Activated T-helper 1 cell treated with anti-CD3 and anti-CD28 coated beads, Interleukin-12 subunit alpha, Interleukin-12 subunit beta, Interleukin-2, Interleukin-4 antibody, amounts not matched to agents 30 ng/mL and 10 ng/mL and 1 ng/mL, durations not matched to agents 14 hours and 24 hours and 36 hours (primary cell): Measurements from ENCODE around the gene SMAD4. TPM values are rescaled to one million over a fixed set of nuclear protein-coding genes. Genes with fewer than 3 reads are reported as not detected.
"Not testable (repeated sequence)": the region's sequence is repeated elsewhere in the genome, so short reads cannot be mapped to it uniquely, and the experiment has no call there.

ENCODE experiments used
- DNase-seq: peaks from one replicate; pipeline ENCODE4 v3.0.0; 2021; ENCODE audit warnings: low spot score
- H3K27ac Mint-ChIP-seq: one replicate; pipeline ENCODE4 v1.8.0; 2021; ENCODE audit warnings: mild to moderate bottlenecking, mixed read lengths
- H3K27me3 Mint-ChIP-seq: one replicate; pipeline ENCODE4 v1.8.0; 2022; ENCODE audit warnings: mild to moderate bottlenecking, moderate library complexity, mixed read lengths; ENCODE audit not compliant: insufficient read depth
- H3K36me3 Mint-ChIP-seq: one replicate; pipeline ENCODE4 v1.8.0; 2021; ENCODE audit warnings: low read depth, mixed read lengths
- H3K4me1 Mint-ChIP-seq: one replicate; pipeline ENCODE4 v1.8.0; 2021; ENCODE audit warnings: low read depth, mixed read lengths
- H3K4me3 Mint-ChIP-seq: one replicate; pipeline ENCODE4 v1.8.0; 2021; ENCODE audit warnings: mild to moderate bottlenecking, moderate library complexity, mixed read lengths
- H3K9me3 Mint-ChIP-seq: one replicate; pipeline ENCODE4 v1.8.0; 2021; ENCODE audit warnings: mixed read lengths
- intact Hi-C: fragments of 100-400 bp; cut with micrococcal nuclease; formaldehyde crosslinking; loops from one replicate; pipeline ENCODE4 v1.15.1; 2024
- total RNA-seq: library from RNA; stranded (reverse); gene quantifications from 2 replicates; pipeline ENCODE4 v1.2.3, GENCODE V29; 2022

SMAD4 gene
- total RNA-seq = 84.4 and 88.7 TPM in 2 replicates

GRCh38 chr18:51029694-51030536, at the start of gene SMAD4:
Gene SMAD4, plus strand, starts transcription at chr18:51030213. Its CDS starts 16,834 bp downstream, at chr18:51047047.
- Mint-ChIP-seq H3K36me3 (peaks cover 6% of the 10 kb centered on the region), H3K27me3 (no peaks in the 10 kb centered on the region), H3K27ac (peak within 1 kb of the TSS; percentile 96), H3K9me3 (no peaks in the 10 kb centered on the region), H3K4me1 (peaks cover 55% of the 10 kb centered on the region), H3K4me3 (peak within 1 kb of the TSS; percentile 99)
- peak; percentile 97 for DNase-seq
- intact Hi-C loops = loop anchor here (1.0 to 10.0 kb wide), 8 partner anchors 21 to 1217 kb away; partner anchors contain the start of genes ACAA2, CXXC1, ELAC1 and MBD1

DNA sequence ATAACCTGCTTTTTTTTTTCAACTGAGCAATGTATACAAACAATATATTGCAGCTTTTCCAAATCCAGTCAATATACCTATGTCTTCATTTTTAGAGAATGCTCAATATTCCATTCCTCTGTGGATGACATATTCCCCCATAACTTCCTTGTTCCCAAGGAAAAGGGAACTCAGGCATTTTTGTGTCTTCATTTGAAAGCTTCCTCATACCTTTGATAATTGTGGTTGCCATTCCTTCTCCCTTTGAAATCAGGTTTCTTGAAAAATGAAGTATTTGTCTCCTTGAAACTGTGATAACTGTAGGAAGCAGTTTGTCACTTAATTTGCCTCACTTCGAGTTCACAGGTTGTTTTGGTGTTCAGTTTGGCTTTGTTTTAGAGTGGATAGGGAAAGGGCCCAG, 48.6 kb upstream of the SMAD4 start:
- H3K36me3 Mint-ChIP-seq = peaks cover 27% of the 10 kb centered on the region
- intact Hi-C loops = no loop called here
- peaks cover 25% of the 10 kb centered on the region for H3K9me3 Mint-ChIP-seq
- no peaks in the 10 kb centered on the region for H3K4me1 Mint-ChIP-seq
- H3K27ac Mint-ChIP-seq = no peak overlapping the region
- no peaks in the 10 kb centered on the region for H3K27me3 Mint-ChIP-seq
- no peak for DNase-seq
- H3K4me3 Mint-ChIP-seq = no peak overlapping the region

DNA sequence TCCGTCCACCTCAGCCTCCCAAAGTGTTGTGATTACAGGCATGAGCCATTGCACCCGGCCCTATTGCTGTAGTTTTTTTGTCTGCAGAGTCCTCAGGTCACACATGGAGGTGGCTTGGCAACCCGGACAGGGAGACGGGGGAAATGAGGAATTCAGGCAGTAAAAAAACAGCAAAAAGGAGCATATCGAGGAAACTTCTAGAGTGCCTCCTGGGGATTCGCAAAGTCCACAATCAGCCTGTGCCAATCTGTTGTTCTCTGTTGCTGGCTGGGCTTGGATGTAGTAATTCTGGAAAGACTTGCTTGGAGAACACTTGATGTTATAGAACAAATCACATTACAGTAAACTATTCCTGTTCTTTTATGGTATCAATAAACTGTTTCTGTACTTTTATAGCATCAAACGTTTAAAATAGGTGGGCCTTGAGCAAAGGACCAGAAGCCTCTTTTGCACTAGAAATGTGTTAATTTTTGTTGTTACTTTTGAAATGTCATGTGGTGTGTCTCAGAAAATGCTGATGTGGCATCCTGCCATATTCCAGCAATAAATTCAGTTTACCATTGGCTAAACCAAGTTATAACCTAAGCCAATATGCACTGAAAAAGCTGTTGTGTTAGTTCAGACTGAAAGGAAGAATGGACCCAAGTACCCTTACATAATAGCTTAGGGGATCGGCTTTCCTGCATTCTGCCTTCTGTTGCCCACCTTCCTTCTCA, 47.8 kb upstream of the SMAD4 start:
- DNase-seq = no peak
- Mint-ChIP-seq H3K27me3 (no peaks in the 10 kb centered on the region), H3K9me3 (peaks cover 16% of the 10 kb centered on the region), H3K27ac (no peak overlapping the region), H3K4me1 (no peaks in the 10 kb centered on the region), H3K4me3 (no peak overlapping the region), H3K36me3 (peaks cover 19% of the 10 kb centered on the region)
- intact Hi-C loops = no loop called here

DNA sequence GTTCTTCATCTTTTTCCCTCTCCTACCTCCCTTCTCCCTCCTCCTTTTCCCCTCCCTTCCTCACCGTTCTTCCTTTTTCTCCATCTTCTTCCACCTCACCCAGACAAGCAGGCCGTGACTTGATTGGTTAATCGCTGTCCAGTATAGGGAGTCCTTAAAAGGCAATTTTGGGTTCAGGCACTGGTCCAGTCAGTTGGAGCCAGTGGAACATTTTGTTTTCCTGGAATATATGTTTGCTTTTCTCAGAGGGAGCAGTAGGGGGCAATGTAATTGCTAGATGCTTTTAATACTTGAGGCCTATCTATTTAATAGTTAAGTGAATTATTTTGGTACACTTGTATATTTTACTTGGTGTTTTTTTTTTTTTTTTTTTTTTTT, 47.2 kb upstream of the SMAD4 start:
- Mint-ChIP-seq H3K27me3 (no peaks in the 10 kb centered on the region), H3K4me3 (no peak overlapping the region), H3K36me3 (peaks cover 16% of the 10 kb centered on the region), H3K9me3 (peaks cover 11% of the 10 kb centered on the region), H3K4me1 (no peaks in the 10 kb centered on the region), H3K27ac (no peak overlapping the region)
- no peak for DNase-seq
- intact Hi-C loops = no loop called here

DNA sequence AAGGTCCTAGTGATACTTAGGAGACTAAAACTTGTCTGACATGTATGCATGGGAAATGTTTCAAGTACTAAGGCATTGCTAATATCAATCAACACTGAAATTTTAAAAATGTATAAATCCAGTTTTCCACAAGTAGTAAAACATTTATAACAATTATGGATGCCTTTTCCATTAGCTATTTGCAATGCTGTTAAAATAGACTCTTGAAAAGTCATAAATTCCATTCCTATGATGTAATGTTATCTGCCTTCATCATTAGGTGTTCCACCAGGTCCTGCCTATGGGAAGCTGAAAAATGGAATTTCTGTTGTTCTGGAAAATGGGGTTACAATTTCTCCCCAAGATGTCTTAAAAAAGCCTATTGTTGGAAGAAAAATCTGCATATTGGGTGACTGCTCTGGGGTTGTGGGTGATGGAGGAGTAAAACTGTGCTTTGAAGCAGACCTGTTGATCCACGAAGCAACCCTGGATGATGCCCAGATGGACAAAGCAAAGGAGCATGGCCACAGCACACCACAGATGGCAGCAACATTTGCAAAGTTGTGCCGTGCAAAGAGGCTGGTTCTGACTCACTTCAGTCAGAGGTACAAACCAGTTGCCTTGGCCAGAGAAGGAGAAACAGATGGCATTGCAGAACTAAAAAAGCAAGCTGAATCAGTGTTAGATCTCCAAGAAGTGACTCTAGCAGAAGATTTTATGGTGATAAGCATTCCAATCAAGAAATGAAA, 43.5 kb upstream of the SMAD4 start:
- no peaks in the 10 kb centered on the region for H3K4me1 Mint-ChIP-seq
- H3K36me3 Mint-ChIP-seq = peaks cover 4% of the 10 kb centered on the region
- intact Hi-C loops = no loop called here
- no peak overlapping the region for H3K4me3 Mint-ChIP-seq
- no peaks in the 10 kb centered on the region for H3K9me3 Mint-ChIP-seq
- no peaks in the 10 kb centered on the region for H3K27me3 Mint-ChIP-seq
- no peak overlapping the region for H3K27ac Mint-ChIP-seq
- no peak for DNase-seq

GRCh38 chr18:50987261-50987660, 42.8 kb upstream of the SMAD4 start:
- no peak for DNase-seq
- no peak overlapping the region for H3K4me3 Mint-ChIP-seq
- intact Hi-C loops = no loop called here
- no peaks in the 10 kb centered on the region for H3K4me1 Mint-ChIP-seq
- H3K27me3 Mint-ChIP-seq = no peaks in the 10 kb centered on the region
- peaks cover 4% of the 10 kb centered on the region for H3K36me3 Mint-ChIP-seq
- no peaks in the 10 kb centered on the region for H3K9me3 Mint-ChIP-seq
- H3K27ac Mint-ChIP-seq = no peak overlapping the region

DNA sequence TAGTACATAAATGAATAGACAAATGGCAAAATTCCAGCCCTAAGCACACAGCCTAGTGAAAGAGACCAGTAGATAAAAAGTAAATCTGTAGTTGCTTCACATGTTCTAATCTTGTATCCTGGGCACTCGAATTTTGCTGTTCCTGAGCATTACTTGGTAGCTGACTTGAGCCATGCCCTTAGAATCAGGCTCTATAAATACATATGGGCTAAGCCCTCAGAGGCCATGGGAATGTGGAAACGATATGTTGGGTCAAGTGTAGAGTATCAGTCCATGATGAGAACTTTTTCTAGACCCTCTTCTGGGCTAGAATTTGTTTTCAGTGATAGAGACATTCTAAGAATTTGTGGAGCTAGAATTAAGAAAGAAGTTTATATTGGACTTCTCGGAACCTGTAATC, 40.3 kb upstream of the SMAD4 start:
- Mint-ChIP-seq H3K27ac (no peak overlapping the region), H3K4me3 (no peak overlapping the region), H3K4me1 (no peaks in the 10 kb centered on the region), H3K27me3 (no peaks in the 10 kb centered on the region), H3K9me3 (no peaks in the 10 kb centered on the region), H3K36me3 (no peaks in the 10 kb centered on the region)
- no peak for DNase-seq
- intact Hi-C loops = no loop called here

DNA sequence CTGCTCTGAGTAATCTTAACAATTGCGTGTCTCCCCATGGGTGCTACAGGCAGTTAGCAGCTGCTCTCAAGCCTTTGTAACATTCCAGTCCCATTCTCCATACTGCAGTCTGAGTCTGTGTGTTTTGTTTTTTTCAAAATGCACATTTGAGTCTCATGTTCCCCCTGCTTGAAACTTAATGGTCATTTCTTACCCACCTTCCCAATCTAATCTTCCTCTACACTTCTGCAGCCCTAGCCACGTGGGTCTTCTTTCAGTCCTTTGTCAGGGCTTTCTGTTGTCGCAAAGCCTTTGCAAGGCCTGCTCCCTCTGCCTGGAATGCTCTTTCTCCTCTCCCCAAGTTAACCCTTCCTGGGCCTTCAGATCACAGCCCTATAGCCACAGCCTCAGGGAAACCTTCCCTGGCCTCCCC, 37.7 kb upstream of the SMAD4 start:
- H3K27ac Mint-ChIP-seq = no peak overlapping the region
- DNase-seq = no peak
- H3K4me1 Mint-ChIP-seq = no peaks in the 10 kb centered on the region
- intact Hi-C loops = no loop called here
- H3K36me3 Mint-ChIP-seq = no peaks in the 10 kb centered on the region
- no peak overlapping the region for H3K4me3 Mint-ChIP-seq
- H3K27me3 Mint-ChIP-seq = no peaks in the 10 kb centered on the region
- H3K9me3 Mint-ChIP-seq = no peaks in the 10 kb centered on the region

DNA sequence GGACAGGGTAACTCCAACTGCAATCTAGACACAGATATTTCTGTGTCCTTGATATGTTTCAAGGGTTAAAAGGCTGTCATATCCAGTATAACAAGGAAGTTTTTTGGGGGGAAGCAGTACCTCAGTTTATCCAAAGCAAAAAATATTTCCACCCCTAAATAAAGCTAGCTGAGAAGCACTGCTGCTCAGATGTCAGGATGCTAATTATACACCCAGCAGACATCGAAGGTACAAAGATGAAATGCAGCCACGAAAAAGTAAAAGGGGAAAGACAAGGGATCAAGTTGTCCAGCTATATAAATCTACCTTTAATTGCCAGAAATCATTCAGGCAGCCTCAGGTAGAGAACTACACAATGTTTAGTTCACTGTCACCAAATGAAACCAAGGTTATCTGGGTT, 36.0 kb upstream of the SMAD4 start:
- DNase-seq = no peak
- no peaks in the 10 kb centered on the region for H3K36me3 Mint-ChIP-seq
- no peaks in the 10 kb centered on the region for H3K4me1 Mint-ChIP-seq
- intact Hi-C loops = no loop called here
- no peaks in the 10 kb centered on the region for H3K27me3 Mint-ChIP-seq
- H3K4me3 Mint-ChIP-seq = no peak overlapping the region
- H3K27ac Mint-ChIP-seq = no peak overlapping the region
- no peaks in the 10 kb centered on the region for H3K9me3 Mint-ChIP-seq

- intact Hi-C loops, H3K36me3 Mint-ChIP-seq: not testable (repeated sequence)
Measured at GRCh38 chr18:51003174-51003573, 26.8 kb upstream of the SMAD4 start.

GRCh38 chr18:51006061-51006818, 23.8 kb upstream of the SMAD4 start:
- peaks cover 7% of the 10 kb centered on the region for H3K9me3 Mint-ChIP-seq
- DNase-seq = no peak
- H3K4me1 Mint-ChIP-seq = no peaks in the 10 kb centered on the region
- intact Hi-C loops = no loop called here
- H3K27me3 Mint-ChIP-seq = peaks cover 5% of the 10 kb centered on the region
- H3K27ac Mint-ChIP-seq = no peak overlapping the region
- H3K4me3 Mint-ChIP-seq = no peak overlapping the region
- no peaks in the 10 kb centered on the region for H3K36me3 Mint-ChIP-seq

More at GRCh38 chr18:51003174-51003573, 26.8 kb upstream of the SMAD4 start:
- H3K4me3 Mint-ChIP-seq, H3K27ac Mint-ChIP-seq, H3K9me3 Mint-ChIP-seq, H3K4me1 Mint-ChIP-seq, DNase-seq, H3K27me3 Mint-ChIP-seq: not testable (repeated sequence)

DNA sequence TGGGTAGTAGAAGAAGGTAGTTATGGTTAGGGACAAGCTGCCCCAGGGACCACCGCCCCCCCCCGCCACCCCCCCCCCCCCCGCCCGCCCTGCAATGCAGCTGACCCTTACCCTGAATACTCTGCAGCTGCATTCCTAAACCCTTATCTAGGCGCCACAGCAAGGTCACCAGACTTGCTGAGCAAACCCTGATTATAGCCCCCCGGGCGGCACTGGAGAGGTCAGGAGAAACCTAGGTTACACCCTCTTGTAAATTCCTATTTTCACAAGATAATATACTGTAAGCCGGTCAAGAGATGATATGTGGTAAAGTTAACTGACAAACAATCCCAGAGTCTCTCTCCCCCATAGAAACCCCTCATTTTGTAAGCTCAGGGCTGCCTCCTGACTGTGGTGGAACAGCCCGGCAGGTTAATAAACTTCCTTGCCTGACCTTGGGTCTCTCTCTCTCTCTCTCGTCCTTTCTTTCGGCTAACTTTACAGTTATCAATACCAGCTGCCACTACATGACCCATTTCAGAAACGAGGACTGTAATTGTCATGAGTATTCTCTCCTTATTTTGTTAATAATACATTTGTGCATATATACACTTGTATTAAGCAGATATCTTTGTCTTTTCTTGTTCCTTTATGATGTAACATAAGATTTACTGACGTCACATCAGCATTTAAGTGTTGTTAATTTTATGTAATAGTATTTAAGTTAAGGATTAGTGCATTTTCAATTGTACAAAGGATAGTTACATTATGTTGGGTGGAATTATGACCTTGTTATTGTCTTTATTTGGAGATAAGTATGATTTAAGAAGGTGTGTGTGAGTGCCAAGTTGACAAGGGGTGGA, 22.8 kb upstream of the SMAD4 start:
- Mint-ChIP-seq H3K27ac (no peak overlapping the region), H3K9me3 (peaks cover 1% of the 10 kb centered on the region), H3K36me3 (no peaks in the 10 kb centered on the region), H3K4me1 (no peaks in the 10 kb centered on the region), H3K27me3 (peaks cover 5% of the 10 kb centered on the region), H3K4me3 (no peak overlapping the region)
- no peak for DNase-seq
- intact Hi-C loops = no loop called here
